GM12878 (cell line): ENCODE results near the gene APELA. TPM values are rescaled to one million over a fixed set of nuclear protein-coding genes. Genes with fewer than 3 reads are reported as not detected.

Source experiments
- ATAC-seq: fragments of 200-7000 bp; cut with Tn5 transposase; 3 replicates; pipeline ENCODE4 v1.9.1; 2020; ENCODE audit warnings: mild to moderate bottlenecking, moderate library complexity
- BruUV-seq: library from RNA; stranded (reverse); fragments of 400-500 nt; replicated peaks from 2 replicates; lab custom pipeline; 2021; lab: Mats Ljungman, UMichigan
- CTCF ChIA-PET: fragments of 300-600 bp; sonication (Branson Sonifier 250); formaldehyde crosslinking; extraction: SDS; loops from one replicate; lab custom pipeline; 2021; ENCODE audit warnings: inconsistent platforms; lab: Yijun Ruan, JAX
- POLR2A ChIA-PET: fragments of 350-600 bp; formaldehyde crosslinking; extraction: SDS; loops from one replicate; lab custom pipeline; 2021; ENCODE audit warnings: inconsistent platforms; lab: Charles Lee
- RAD21 ChIA-PET: fragments of 300-600 bp; sonication (Branson Sonifier 250); formaldehyde crosslinking; loops from one replicate; lab custom pipeline; 2023; ENCODE audit warnings: antibody characterized with exemption; ENCODE audit not compliant: unreplicated experiment; lab: Charles Lee
- SMC1A ChIA-PET: fragments of 300-600 bp; sonication (Branson Sonifier 250); formaldehyde crosslinking; loops from one replicate; lab custom pipeline; 2023; ENCODE audit not compliant: unreplicated experiment, uncharacterized antibody; lab: Charles Lee
- DNase-seq: peaks from one replicate; pipeline ENCODE4 v3.0.0-alpha.2; 2011; ENCODE audit warnings: low read depth, low spot score
- FAIRE-seq: peaks from 3 replicates; lab custom pipeline; 2011; peaks lifted over from hg19 to GRCh38; lab: Jason Lieb, UNC
- H2AFZ ChIP-seq: 2 replicates; pipeline ENCODE4 v1.6.0; 2011; ENCODE audit warnings: low read depth, low read length, control low read depth; ENCODE audit not compliant: control insufficient read depth
- H3K27ac ChIP-seq: 2 replicates; pipeline ENCODE4 v1.5.1; 2011; ENCODE audit warnings: control low read depth; ENCODE audit not compliant: control insufficient read depth, insufficient read depth
- H3K27me3 ChIP-seq, 2 experiments: replicated peaks in 1 of 2; 2 replicates each; pipeline versions ENCODE4 v1.6.0 to v1.6.1; 2011; ENCODE audit warnings: low read length in 1 of 2; ENCODE audit not compliant: control insufficient read depth in 2 of 2, insufficient read depth in 2 of 2
- H3K36me3 ChIP-seq, 2 experiments: 2 replicates each; pipeline ENCODE4 v1.5.1; 2011; ENCODE audit warnings: low read length in 1 of 2; ENCODE audit not compliant: control insufficient read depth in 2 of 2, insufficient read depth in 2 of 2
- H3K4me1 ChIP-seq: 2 replicates; pipeline ENCODE4 v1.6.1; 2011; ENCODE audit warnings: mild to moderate bottlenecking, low read length, moderate library complexity, mixed read lengths; ENCODE audit not compliant: control insufficient read depth, insufficient read depth
- H3K4me2 ChIP-seq: 2 replicates; pipeline ENCODE4 v1.6.0; 2011; ENCODE audit warnings: control low read depth; ENCODE audit not compliant: control insufficient read depth, insufficient read depth
- H3K4me3 ChIP-seq: fragments of 200-600 bp; sonication (generic); 2 replicates; pipeline ENCODE4 v1.5.1; 2016
- H3K79me2 ChIP-seq: 2 replicates; pipeline ENCODE4 v1.6.0; 2011; ENCODE audit warnings: low read length; ENCODE audit not compliant: control insufficient read depth, insufficient read depth
- H3K9ac ChIP-seq: 2 replicates; pipeline ENCODE4 v1.8.0; 2011; ENCODE audit warnings: low read length, control low read depth, mixed read lengths; ENCODE audit not compliant: control insufficient read depth, insufficient read depth
- H3K9me3 ChIP-seq: replicated peaks from 3 replicates; pipeline ENCODE4 v1.5.1; 2011; ENCODE audit warnings: mild to moderate bottlenecking, low read length; ENCODE audit not compliant: control insufficient read depth, insufficient read depth
- H4K20me1 ChIP-seq: 2 replicates; pipeline ENCODE4 v1.6.0; 2011; ENCODE audit not compliant: control insufficient read depth, insufficient read depth
- CREB1 ChIP-seq: IDR thresholded peaks from 2 replicates; pipeline ENCODE4 v1.6.1; 2012; ENCODE audit warnings: low read depth, mild to moderate bottlenecking, inconsistent platforms
- IKZF1 ChIP-seq: fragments of 450-650 bp; conservative IDR thresholded peaks from 2 replicates; pipeline ENCODE4 v1.6.1; 2017; ENCODE audit warnings: antibody characterized with exemption, mild to moderate bottlenecking
- LARP7 ChIP-seq: fragments of 450-650 bp; IDR thresholded peaks from 2 replicates; pipeline ENCODE4 v1.6.1; 2017; ENCODE audit warnings: mild to moderate bottlenecking
- MEF2B ChIP-seq: fragments of 450-650 bp; IDR thresholded peaks from 2 replicates; pipeline ENCODE4 v1.6.1; 2018; ENCODE audit warnings: mild to moderate bottlenecking, moderate library complexity; ENCODE audit not compliant: partially characterized antibody, poor library complexity, severe bottlenecking
- MTA2 ChIP-seq: fragments of 450-650 bp; IDR thresholded peaks from 2 replicates; pipeline ENCODE4 v1.6.1; 2016; ENCODE audit warnings: low read depth, mild to moderate bottlenecking, moderate library complexity
- RAD51 ChIP-seq: fragments of 450-650 bp; IDR thresholded peaks from 2 replicates; pipeline ENCODE4 v1.6.1; 2016; ENCODE audit warnings: moderate library complexity, mild to moderate bottlenecking, inconsistent platforms
- RB1 ChIP-seq: fragments of 450-650 bp; formaldehyde crosslinking; IDR thresholded peaks from 2 replicates; pipeline ENCODE4 v1.6.1; 2017; ENCODE audit warnings: mild to moderate bottlenecking, borderline replicate concordance
- RELA ChIP-seq: fragments of 450-650 bp; IDR thresholded peaks from 2 replicates; pipeline ENCODE4 v1.8.0; 2014; ENCODE audit warnings: borderline replicate concordance; ENCODE audit not compliant: partially characterized antibody
- SMC3 ChIP-seq: IDR thresholded peaks from 2 replicates; pipeline ENCODE4 v1.6.1; 2011; ENCODE audit warnings: low read length, improper control_type of control experiment, borderline replicate concordance
- SREBF1 ChIP-seq: IDR thresholded peaks from 2 replicates; pipeline ENCODE4 v1.6.1; 2012; ENCODE audit warnings: mild to moderate bottlenecking, low read length
- YBX1 ChIP-seq: fragments of 450-650 bp; IDR thresholded peaks from 2 replicates; pipeline ENCODE4 v1.6.1; 2016; ENCODE audit warnings: antibody characterized with exemption
- WGBS: methylation state at CpG from one replicate; pipeline ENCODE4 v1.1.6; 2016; ENCODE audit warnings: low lambda C conversion rate; ENCODE audit not compliant: insufficient replicate concordance, insufficient coverage; ENCODE audit errors: missing lambda C conversion rate; 5-methylcytosine and 5-hydroxymethylcytosine counted together
- in situ Hi-C: fragments of 300-500 bp; cut with MboI; formaldehyde crosslinking; loops from 9 replicates; pipeline ENCODE4 v1.14.3; 2018; ENCODE audit warnings: mixed read lengths
- intact Hi-C: fragments of 100-400 bp; cut with micrococcal nuclease; formaldehyde crosslinking; loops from one replicate; pipeline ENCODE4 v1.14.2; 2022; ENCODE audit not compliant: unreplicated experiment
- polyA plus RNA-seq, 11 experiments: library from polyadenylated mRNA; depleted of rRNA in 4 of 11; unstranded in 6 of 11; stranded (reverse) in 5 of 11; fragments of >200 nt; fragmentation: Nextera tagmentation in 4 of 11; fragmentation: Illumina TruSeq in 1 of 11; extraction: Ambion mirVana in 4 of 11; extraction: Trizol in 1 of 11; gene quantifications; 1 replicate in 1 of 11; 2 replicates in 10 of 11; pipeline versions ENCODE4 v1.2.1 to v1.2.3, GENCODE V29; 2011 to 2016; ENCODE audit warnings: inconsistent platforms in 2 of 11, missing spikeins in 2 of 11, low read depth in 1 of 11
- total RNA-seq, 4 experiments: library from RNA; depleted of rRNA in 3 of 4; stranded (reverse); fragments of >200 nt in 3 of 4; fragmentation: Illumina TruSeq in 1 of 4; extraction: Trizol in 1 of 4; gene quantifications; 2 replicates each; pipeline versions ENCODE4 v1.2.1 to v1.2.3, GENCODE V29; 2013 to 2021
- TF ChIP-seq, protein P1 (sequence below), 3 experiments: IDR thresholded peaks in 2 of 3; conservative IDR thresholded peaks in 1 of 3; 2 replicates each; pipeline ENCODE4 v1.5.1; 2011; ENCODE audit warnings: low read depth in 3 of 3, low read length in 3 of 3, mild to moderate bottlenecking in 3 of 3, control low read depth in 2 of 3, moderate library complexity in 2 of 3, inconsistent platforms in 1 of 3, mixed read lengths in 1 of 3; ENCODE audit not compliant: control insufficient read depth in 2 of 3, insufficient read depth in 1 of 3; ENCODE audit errors: extremely low read depth in 1 of 3
- TF ChIP-seq, protein P2 (sequence below): IDR thresholded peaks from 2 replicates; pipeline ENCODE4 v1.6.1; 2011; ENCODE audit warnings: mild to moderate bottlenecking, low read depth, low read length, moderate library complexity; ENCODE audit not compliant: insufficient replicate concordance
- TF ChIP-seq, protein P3 (sequence below): fragments of 450-650 bp; IDR thresholded peaks from 2 replicates; pipeline ENCODE4 v1.6.1; 2017; ENCODE audit warnings: mild to moderate bottlenecking

APELA gene
- total and polyA plus RNA-seq, 10 of the 15 experiments (the other 5 are each of a cell fraction or from before 2014, with no cell fraction given) = 0.79 to 6.9 (median 1.2) TPM

DNA sequence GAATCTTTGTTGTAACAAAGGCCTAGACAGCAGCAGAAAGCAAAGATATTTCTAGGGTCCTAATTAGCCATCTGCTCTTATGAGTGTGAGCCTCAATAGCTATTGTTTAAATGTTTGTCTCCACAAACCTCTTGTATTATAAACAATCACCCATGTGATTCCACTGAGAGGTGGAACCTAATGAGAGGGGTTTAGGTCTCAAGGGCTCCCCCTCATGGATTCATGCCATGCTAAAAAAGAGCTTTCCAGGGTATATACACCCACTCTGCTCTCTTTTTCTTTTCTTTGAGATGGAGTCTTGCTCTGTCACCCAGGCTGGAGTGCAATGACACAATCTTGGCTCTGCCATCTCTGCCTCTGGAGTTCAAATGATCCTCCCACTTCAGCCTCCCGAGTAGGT lies 58.4 kb downstream of the APELA start:
- DNase-seq (peak; percentile 51), ATAC-seq (peak; percentile 83), FAIRE-seq (no peak)
- BruUV-seq = no TSS peak
- Histone ChIP-seq H3K27me3 (no peaks in the 10 kb centered on the region), H3K4me3 (peak overlapping the region; percentile 8; the same call in 1 of the 2 replicates), H3K4me1 (peaks cover 23% of the 10 kb centered on the region), H3K4me2 (0 out of 2 replicates have a peak overlapping the region, but pooled peaks have one; percentile 7), H3K9ac (peak overlapping the region; percentile 0; the same call in 1 of the 2 replicates), H3K36me3 (no peaks in the 10 kb centered on the region; a peak in 2 of 4 replicates), H3K79me2 (no peaks in the 10 kb centered on the region; the same call in none of the 2 replicates), H3K27ac (peak overlapping the region; percentile 90), H2AFZ (peak overlapping the region; percentile 72), H4K20me1 (no peaks in the 10 kb centered on the region), H3K9me3 (no peaks in the 10 kb centered on the region; the same call in 1 of the 3 replicates)
- WGBS = 0% methylated on average over 1 of the region's 1 CpG
- intact Hi-C loops (loop anchor here (5.0 kb wide), 2 partner anchors 158 to 162 kb away; no protein-coding TSS in a partner anchor), in situ Hi-C loops (loop anchor here (25.0 kb wide), 1 partner anchor 1773 kb away; the partner anchor contains the start of gene NAF1)
- ChIA-PET POLR2A (interaction anchor here (0.6 to 4.9 kb wide), 5 partner anchors 12 to 392 kb away, joined by 3 to 25 read pairs (median 4); partner anchors contain the start of gene MSMO1), CTCF (interaction anchor here (0.6 to 8.1 kb wide), 32 partner anchors 9 to 392 kb away, joined by 3 to 185 read pairs (median 4); partner anchors contain the start of genes MSMO1 and TRIM61), RAD21 (interaction anchor here (0.6 to 5.3 kb wide), 16 partner anchors 10 to 178 kb away, joined by 3 to 58 read pairs (median 4); partner anchors contain the start of genes TMEM192 and TRIM61), SMC1A (interaction anchor here (0.7 to 8.1 kb wide), 22 partner anchors 13 to 167 kb away, joined by 3 to 88 read pairs (median 5); partner anchors contain the start of genes APELA and TRIM61)
- TF ChIP-seq RB1 = 0 out of 2 replicates have a peak, but pooled peaks have one; percentile 34
- peak; percentile 57 for TF ChIP-seq RAD51
- TF ChIP-seq YBX1 = no peak
- TF ChIP-seq MTA2 = 0 out of 2 replicates have a peak, but pooled peaks have one; percentile 1
- no peak for TF ChIP-seq SREBF1
- TF ChIP-seq, protein P1, sequence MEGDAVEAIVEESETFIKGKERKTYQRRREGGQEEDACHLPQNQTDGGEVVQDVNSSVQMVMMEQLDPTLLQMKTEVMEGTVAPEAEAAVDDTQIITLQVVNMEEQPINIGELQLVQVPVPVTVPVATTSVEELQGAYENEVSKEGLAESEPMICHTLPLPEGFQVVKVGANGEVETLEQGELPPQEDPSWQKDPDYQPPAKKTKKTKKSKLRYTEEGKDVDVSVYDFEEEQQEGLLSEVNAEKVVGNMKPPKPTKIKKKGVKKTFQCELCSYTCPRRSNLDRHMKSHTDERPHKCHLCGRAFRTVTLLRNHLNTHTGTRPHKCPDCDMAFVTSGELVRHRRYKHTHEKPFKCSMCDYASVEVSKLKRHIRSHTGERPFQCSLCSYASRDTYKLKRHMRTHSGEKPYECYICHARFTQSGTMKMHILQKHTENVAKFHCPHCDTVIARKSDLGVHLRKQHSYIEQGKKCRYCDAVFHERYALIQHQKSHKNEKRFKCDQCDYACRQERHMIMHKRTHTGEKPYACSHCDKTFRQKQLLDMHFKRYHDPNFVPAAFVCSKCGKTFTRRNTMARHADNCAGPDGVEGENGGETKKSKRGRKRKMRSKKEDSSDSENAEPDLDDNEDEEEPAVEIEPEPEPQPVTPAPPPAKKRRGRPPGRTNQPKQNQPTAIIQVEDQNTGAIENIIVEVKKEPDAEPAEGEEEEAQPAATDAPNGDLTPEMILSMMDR (IDR thresholded peaks at IDR 0.05 in 2 of 3, conservative IDR thresholded peaks at IDR 0.05 in 1 of 3; ENCODE audit: control insufficient read depth in 2 of 3, extremely low read depth in 1 of 3, insufficient read depth in 1 of 3, low read depth in 3 of 3, low read length in 3 of 3) = peak; percentile 41 to 47 (median 42); a peak in 5 of 6 replicates
- peak; percentile 41; the same call in 1 of the 2 replicates for TF ChIP-seq LARP7
- TF ChIP-seq IKZF1 = no peak
- TF ChIP-seq, protein P2, sequence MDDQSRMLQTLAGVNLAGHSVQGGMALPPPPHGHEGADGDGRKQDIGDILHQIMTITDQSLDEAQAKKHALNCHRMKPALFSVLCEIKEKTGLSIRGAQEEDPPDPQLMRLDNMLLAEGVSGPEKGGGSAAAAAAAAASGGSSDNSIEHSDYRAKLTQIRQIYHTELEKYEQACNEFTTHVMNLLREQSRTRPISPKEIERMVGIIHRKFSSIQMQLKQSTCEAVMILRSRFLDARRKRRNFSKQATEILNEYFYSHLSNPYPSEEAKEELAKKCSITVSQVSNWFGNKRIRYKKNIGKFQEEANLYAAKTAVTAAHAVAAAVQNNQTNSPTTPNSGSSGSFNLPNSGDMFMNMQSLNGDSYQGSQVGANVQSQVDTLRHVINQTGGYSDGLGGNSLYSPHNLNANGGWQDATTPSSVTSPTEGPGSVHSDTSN = no peak
- TF ChIP-seq SMC3 = peak; percentile 49; the same call in 1 of the 2 replicates
- no peak for TF ChIP-seq RELA
- no peak for TF ChIP-seq CREB1
- TF ChIP-seq, protein P3, sequence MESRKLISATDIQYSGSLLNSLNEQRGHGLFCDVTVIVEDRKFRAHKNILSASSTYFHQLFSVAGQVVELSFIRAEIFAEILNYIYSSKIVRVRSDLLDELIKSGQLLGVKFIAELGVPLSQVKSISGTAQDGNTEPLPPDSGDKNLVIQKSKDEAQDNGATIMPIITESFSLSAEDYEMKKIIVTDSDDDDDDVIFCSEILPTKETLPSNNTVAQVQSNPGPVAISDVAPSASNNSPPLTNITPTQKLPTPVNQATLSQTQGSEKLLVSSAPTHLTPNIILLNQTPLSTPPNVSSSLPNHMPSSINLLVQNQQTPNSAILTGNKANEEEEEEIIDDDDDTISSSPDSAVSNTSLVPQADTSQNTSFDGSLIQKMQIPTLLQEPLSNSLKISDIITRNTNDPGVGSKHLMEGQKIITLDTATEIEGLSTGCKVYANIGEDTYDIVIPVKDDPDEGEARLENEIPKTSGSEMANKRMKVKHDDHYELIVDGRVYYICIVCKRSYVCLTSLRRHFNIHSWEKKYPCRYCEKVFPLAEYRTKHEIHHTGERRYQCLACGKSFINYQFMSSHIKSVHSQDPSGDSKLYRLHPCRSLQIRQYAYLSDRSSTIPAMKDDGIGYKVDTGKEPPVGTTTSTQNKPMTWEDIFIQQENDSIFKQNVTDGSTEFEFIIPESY = no peak
- TF ChIP-seq MEF2B = no peak
